DMS114 treated with DMSO at 0.1 percent for 48 hours (cell line): Measurements from ENCODE around the gene DYNLT1.
"Not testable (repeated sequence)": the region's sequence is repeated elsewhere in the genome, so short reads cannot be mapped to it uniquely, and the experiment has no call there.

Experiments
- DNase-seq: peaks from one replicate; lab custom pipeline; 2025; ENCODE audit not compliant: unreplicated experiment; lab: John Stamatoyannopoulos, UW

DYNLT1 gene

DNA sequence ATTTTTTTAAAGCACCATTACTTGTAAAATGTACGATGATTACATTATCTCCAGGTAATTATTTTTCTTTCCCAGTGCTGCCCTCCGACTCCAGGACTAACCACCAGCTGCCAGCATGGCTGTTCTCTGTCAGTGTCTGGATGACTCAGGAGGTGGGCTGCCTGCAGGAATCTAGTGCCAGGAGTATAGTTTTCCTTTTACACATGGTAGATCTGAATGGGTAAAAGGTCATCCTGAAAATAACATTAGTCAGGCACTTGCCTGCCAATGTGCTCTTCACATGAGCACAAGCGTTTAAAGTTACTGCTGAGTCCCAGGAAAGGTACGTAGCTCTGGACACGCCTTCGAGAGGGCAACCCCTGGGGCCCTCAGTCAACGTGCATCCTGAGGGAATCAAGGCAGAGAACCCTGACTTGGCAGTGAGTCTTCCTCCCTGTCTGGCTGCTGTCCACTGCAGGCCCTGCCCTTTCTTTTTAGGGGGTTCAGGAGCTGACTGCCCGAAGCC lies 2.4 kb downstream of the DYNLT1 start:
- DNase-seq = no peak

DNA sequence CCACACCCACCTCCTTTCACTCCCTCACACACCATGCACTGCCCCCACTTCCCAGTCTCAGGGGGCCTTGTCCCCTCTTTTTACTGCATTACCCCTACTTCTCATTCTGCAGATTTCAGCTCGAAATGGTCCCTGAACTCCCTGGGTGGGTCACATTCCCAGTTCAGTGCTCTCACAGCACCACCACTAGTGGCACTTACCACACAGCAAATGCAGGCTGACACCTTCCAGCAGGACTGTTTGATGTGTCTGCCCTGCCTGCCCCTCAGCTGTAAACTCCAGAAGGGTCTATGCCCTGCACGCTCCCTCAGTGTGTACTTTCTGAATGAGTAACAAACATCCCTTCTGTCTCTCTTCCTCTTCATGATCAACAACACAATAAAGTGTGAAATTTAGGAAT lies 4.0 kb downstream of the DYNLT1 start:
- DNase-seq = no peak

DNA sequence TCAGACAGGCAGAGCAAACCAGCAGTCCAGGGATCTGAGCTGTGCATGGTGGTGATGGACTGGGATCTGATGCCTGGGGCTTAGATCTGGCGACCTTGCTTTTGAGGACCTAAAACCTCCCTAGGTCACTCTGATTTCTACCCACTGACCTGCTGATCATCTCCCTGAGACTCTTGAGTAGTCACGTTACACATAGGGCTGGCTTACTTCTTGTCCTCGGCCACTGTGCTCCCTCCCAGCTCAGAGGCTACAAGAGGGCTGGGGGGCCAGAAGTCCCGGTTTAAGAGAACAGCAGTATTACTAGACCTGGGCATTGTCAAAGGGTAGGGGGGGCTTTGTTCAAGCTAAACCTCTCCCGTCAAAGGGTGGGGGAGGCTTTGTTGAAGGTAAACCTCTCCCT lies 5.5 kb downstream of the DYNLT1 start:
- no peak for DNase-seq

DNA sequence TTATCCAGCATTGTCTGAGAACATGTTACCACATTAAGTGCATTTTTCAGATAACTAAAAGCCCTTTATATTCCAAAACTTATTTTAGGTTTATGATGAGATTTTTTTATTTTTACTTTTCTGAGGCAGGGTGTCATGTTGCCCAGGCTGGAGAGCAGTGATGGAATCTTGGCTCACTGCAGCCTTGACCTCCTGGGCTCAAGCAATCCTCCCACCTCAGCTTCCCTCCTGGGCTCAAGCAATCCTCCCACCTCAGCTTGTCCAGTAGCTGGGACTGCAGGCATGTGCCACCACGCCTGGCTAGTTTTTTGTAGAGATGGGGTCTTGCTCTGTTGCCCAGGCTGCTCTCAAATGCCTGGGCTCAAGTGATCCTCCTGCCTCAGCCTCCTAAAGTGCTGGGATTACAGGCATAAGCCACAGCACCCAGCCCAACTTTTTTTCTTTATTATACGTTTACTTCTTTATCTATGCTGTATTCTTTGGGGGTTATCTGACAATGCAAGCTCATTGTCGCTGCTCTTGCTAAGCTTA lies 6.2 kb downstream of the DYNLT1 start:
- no peak for DNase-seq

DNA sequence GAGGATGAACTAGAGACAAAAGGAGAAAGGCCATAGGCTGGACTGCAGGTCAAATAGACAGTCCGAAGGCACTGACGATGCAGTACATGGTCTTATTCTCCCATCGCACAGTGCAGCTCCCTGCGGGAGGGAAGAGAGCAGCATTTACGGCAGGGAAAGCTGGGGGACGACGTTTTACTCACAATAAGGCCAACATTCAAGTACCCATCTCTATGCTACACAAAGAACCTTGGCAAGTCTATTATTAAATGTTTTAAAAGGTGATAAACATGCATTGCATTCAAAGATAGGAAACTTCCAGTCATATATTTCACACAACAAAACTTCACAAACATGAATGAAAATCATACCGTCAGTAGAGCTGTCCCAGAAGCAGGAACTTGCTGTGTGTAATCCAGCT lies 7.8 kb downstream of the DYNLT1 start:
- no peak for DNase-seq

DNA sequence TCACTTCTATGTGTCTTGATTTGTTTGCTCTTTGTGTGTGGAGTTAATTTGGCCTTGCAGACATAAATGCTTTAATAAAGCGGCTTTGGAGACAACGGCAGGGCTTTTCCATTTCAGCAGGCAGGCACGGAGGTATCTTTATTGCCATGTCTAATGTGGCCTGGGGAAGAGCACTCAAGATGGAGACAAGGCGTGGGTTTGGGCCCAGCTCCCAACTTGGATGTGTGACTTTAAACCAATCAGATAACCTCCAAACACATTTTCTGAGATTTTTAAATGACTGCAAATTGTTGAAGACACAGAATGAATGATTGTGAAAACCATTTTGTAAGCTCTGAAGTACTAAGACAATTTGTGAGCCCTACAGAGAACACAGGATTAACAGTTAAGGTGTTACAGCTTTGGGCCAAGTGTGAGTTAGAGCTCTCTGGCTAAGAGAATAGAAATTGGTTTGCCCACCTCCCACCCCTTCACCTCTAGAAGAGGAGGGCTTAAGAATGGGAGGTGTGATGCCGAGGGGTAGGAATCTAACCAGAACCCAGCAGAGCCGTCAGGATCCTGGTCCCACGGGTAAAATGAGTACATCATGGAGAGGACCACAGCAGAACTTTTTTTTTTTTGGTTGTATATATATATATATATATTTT lies 9.0 kb downstream of the DYNLT1 start:
- no peak for DNase-seq

- no peak for DNase-seq
These were observed 9.7 kb downstream of the DYNLT1 start for GRCh38 chr6:158634695-158635426.

GRCh38 chr6:158633127-158633526 lies 11.4 kb downstream of the DYNLT1 start:
- no peak for DNase-seq

GRCh38 chr6:158632538-158633119 lies 11.9 kb downstream of the DYNLT1 start:
- DNase-seq = not testable (repeated sequence)

DNA sequence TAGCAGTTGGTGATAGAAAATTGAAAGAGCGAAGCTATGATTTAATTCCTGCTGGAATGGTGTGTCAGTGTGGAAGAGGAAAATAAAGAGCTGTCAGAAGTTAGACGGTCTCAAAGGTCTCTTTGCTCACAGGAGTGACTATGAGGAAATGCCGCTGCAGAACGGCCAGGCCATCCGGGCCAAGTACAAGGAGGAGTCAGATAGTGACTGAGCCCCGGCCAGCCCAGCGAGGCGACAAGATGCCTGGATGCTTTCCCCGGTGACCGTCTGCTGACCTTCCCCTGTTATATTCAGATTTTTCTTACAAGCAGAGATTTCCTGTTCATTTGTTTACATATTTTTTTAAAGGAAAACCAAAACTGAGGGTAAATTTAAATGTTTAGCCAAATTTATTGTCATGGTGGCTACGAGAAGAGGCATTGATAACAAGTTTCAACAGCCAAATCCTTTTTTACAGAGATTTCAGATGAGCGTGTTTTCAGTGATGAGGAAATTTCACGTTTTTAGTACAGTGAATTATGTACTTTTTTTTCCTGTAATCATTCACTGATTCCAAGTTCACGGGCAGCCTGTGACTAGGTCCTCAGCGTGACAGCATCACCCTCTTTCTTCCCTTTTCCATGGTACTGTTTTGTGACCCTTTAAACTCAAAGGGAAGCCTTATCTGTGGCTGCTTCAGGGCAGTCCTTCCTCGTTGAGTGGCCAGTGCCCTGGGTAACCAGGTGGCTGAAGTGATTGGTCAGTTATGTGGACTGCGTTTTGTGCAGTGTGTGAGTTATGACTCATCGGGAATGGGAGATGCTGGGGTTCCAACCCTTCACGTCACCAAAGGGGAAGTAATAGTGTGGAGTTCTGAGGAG lies 12.6 kb downstream of the DYNLT1 start:
- no peak for DNase-seq

GRCh38 chr6:158630938-158631616 lies 13.5 kb downstream of the DYNLT1 start:
- no peak for DNase-seq

DNA sequence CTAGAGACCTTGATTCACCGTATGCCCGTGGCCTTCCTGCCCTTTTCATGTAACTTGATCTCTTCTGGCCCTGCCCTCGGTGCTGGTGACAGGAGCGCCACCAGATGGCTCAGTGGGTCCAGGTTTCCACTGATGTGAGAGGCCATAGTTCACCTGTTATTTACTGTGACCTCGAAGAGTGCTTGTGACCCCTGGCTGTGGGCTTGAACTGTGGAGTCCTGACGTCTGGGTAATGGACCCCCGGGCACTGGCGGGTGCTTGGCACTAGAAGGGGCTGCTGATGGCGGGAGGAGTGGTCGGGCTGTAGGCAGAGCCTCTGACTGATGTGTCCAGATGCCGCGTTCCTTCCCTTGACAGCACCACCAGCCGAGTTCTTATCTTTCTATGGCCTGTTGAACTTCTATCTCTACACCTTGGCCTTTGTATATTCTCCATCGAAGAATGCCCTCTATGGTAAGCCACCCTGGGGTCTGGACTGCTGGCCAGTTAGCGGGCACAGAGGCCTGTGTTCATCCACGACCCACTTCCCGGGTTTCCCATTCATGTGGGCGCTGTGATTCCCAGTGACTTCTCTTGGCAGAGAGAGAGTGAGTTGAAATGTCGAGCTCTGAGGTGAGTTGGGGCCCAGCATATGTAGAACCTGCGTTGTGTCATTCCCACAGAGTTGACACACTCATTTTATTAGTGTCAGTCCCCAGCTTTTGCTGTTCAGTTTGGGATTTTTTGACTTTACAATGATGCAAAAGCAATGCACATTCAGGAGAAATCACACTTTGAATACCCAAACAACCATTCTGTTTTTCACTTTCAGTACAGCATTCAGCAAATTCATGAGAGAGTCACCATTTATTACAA lies 14.9 kb downstream of the DYNLT1 start:
- DNase-seq = no peak

- DNase-seq = no peak
These were observed 16.0 kb downstream of the DYNLT1 start for GRCh38 chr6:158628542-158628941.

DNA sequence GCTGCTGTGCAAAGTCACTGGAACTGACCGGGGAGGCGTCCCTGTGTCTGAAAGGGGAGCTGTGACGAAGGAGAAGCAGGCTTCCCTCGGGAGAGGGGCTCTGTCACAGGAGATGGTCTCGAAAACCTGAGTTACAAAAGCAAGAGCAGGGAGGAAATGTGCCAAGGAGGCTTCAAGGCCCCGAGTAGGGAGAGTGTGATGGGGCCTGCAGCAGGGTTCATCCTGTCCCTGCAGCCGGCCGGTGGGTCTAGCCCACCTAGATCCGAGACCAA lies 16.7 kb downstream of the DYNLT1 start:
- no peak for DNase-seq

GRCh38 chr6:158627168-158627939 lies 17.2 kb downstream of the DYNLT1 start:
- no peak for DNase-seq

GRCh38 chr6:158626360-158627167 lies 18.0 kb downstream of the DYNLT1 start:
- DNase-seq = no peak

GRCh38 chr6:158625881-158626305 lies 18.6 kb downstream of the DYNLT1 start:
- DNase-seq = no peak
